ENCODE results near the gene DOC2B. TPM values are rescaled to one million over a fixed set of nuclear protein-coding genes. Genes with fewer than 3 reads are reported as not detected.
"Not testable (repeated sequence)": the region's sequence is repeated elsewhere in the genome, so short reads cannot be mapped to it uniquely, and the experiment has no call there.

DOC2B gene
- total RNA-seq, result 5.9 and 37.9 TPM in 2 replicates

GRCh38 chr17:181245-182049 lies at the start of gene DOC2B:
TSS of gene DOC2B (minus strand) at chr17:181650. CDS start at chr17:181479, 171 bp downstream.
- peak; percentile 63 to 84 for DNase-seq (ENCODE audit: low read depth in 2 of 2)

GRCh38 chr17:230395-230770 lies 48.9 kb upstream of the DOC2B start:
- DNase-seq (ENCODE audit: low read depth in 2 of 2), result no peak

- no peak for DNase-seq (ENCODE audit: low read depth in 2 of 2)
These were observed 48.4 kb upstream of the DOC2B start for GRCh38 chr17:229709-230394.

GRCh38 chr17:228951-229708 lies 47.7 kb upstream of the DOC2B start:
- DNase-seq (ENCODE audit: low read depth in 2 of 2), result peak; percentile 47 to 53

- no peak for DNase-seq (ENCODE audit: low read depth in 2 of 2)
These were observed 46.6 kb upstream of the DOC2B start for GRCh38 chr17:227946-228615.

- no peak for DNase-seq (ENCODE audit: low read depth in 2 of 2)
These were observed 45.9 kb upstream of the DOC2B start for GRCh38 chr17:227078-227945.

- no peak for DNase-seq (ENCODE audit: low read depth in 2 of 2)
These were observed 44.9 kb upstream of the DOC2B start for GRCh38 chr17:226108-227077.

GRCh38 chr17:225551-225950 lies 44.1 kb upstream of the DOC2B start:
- DNase-seq (ENCODE audit: low read depth in 2 of 2), result peak; percentile 32 to 39

GRCh38 chr17:224576-224975 lies 43.1 kb upstream of the DOC2B start:
- DNase-seq (ENCODE audit: low read depth in 2 of 2), result not testable (repeated sequence)

GRCh38 chr17:223723-224471 lies 42.4 kb upstream of the DOC2B start:
- no peak for DNase-seq (ENCODE audit: low read depth in 2 of 2)

- DNase-seq (ENCODE audit: low read depth in 2 of 2), result no peak
These were observed 40.7 kb upstream of the DOC2B start for GRCh38 chr17:222172-222571.

- DNase-seq (ENCODE audit: low read depth in 2 of 2), result no peak
These were observed 38.2 kb upstream of the DOC2B start for GRCh38 chr17:219696-220095.

- no peak for DNase-seq (ENCODE audit: low read depth in 2 of 2)
These were observed 37.1 kb upstream of the DOC2B start for GRCh38 chr17:218432-219110.

GRCh38 chr17:216625-217024 lies 35.2 kb upstream of the DOC2B start:
- no peak for DNase-seq (ENCODE audit: low read depth in 2 of 2)

- not testable (repeated sequence) for DNase-seq (ENCODE audit: low read depth in 2 of 2)
These were observed 34.4 kb upstream of the DOC2B start for GRCh38 chr17:215563-216478.

GRCh38 chr17:214881-215331 lies 33.5 kb upstream of the DOC2B start:
- no peak for DNase-seq (ENCODE audit: low read depth in 2 of 2)
